GM18511 (cell line): ENCODE measurements around the gene PMP22.
"Not testable (repeated sequence)": the region's sequence is repeated elsewhere in the genome, so short reads cannot be mapped to it uniquely, and the experiment has no call there.

Experiments
- ATAC-seq: cut with Tn5 transposase; IDR thresholded peaks from one replicate; pipeline ENCODE4 v1.9.1; 2021; ENCODE audit warnings: mild to moderate bottlenecking, moderate library complexity; ENCODE audit not compliant: unreplicated experiment

PMP22 gene

GRCh38 chr17:15257258-15257788 lies 7.8 kb downstream of the PMP22 start:
- peak; percentile 78 for ATAC-seq

- ATAC-seq, result no peak
Observed at GRCh38 chr17:15256689-15257088, 8.4 kb downstream of the PMP22 start.

GRCh38 chr17:15255713-15256454 lies 9.2 kb downstream of the PMP22 start:
- no peak for ATAC-seq

- ATAC-seq, result no peak
Observed at GRCh38 chr17:15250135-15250860, 14.8 kb downstream of the PMP22 start.

- ATAC-seq, result no peak
Observed at GRCh38 chr17:15249487-15249886, 15.6 kb downstream of the PMP22 start.

GRCh38 chr17:15247891-15248529 lies 17.1 kb downstream of the PMP22 start:
- no peak for ATAC-seq

GRCh38 chr17:15245054-15245453 lies 20.1 kb downstream of the PMP22 start:
- no peak for ATAC-seq

GRCh38 chr17:15240644-15241043 lies 24.5 kb downstream of the PMP22 start:
- ATAC-seq, result no peak

GRCh38 chr17:15239491-15239890 lies 25.6 kb downstream of the PMP22 start:
- no peak for ATAC-seq

GRCh38 chr17:15238676-15239422 lies 26.3 kb downstream of the PMP22 start:
- no peak for ATAC-seq

GRCh38 chr17:15238057-15238456 lies 27.1 kb downstream of the PMP22 start:
- no peak for ATAC-seq

GRCh38 chr17:15237106-15237425 lies 28.1 kb downstream of the PMP22 start:
- ATAC-seq, result no peak

- no peak for ATAC-seq
Observed at GRCh38 chr17:15236281-15237105, 28.6 kb downstream of the PMP22 start.

- ATAC-seq, result no peak
Observed at GRCh38 chr17:15233971-15234370, 31.2 kb downstream of the PMP22 start.

- ATAC-seq, result no peak
Observed at GRCh38 chr17:15233022-15233805, 31.9 kb downstream of the PMP22 start.

GRCh38 chr17:15232517-15232915 lies 32.6 kb downstream of the PMP22 start:
- ATAC-seq, result no peak

- no peak for ATAC-seq
Observed at GRCh38 chr17:15231851-15232516, 33.1 kb downstream of the PMP22 start.

GRCh38 chr17:15230866-15231265 lies 34.3 kb downstream of the PMP22 start:
- no peak for ATAC-seq

- ATAC-seq, result not testable (repeated sequence)
Observed at GRCh38 chr17:15221827-15222226, 43.3 kb downstream of the PMP22 start.
